Activated T-cell treated with anti-CD3 and anti-CD28 coated beads, Interleukin-2, amount 50 U/mL, for 4 hours (primary cell): ENCODE results near the gene PLEKHD1. TPM values are rescaled to one million over a fixed set of nuclear protein-coding genes. Genes with fewer than 3 reads are reported as not detected.

ENCODE experiments used
- total RNA-seq, 3 donors: library from RNA; stranded (reverse); gene quantifications; one replicate each; pipeline ENCODE4 v1.2.1, GENCODE V29; 2021

The PLEKHD1 gene
- total RNA-seq, 3 donors from 2014 or later = 0.05 to 0.16 (median 0.10) TPM

Other genes starting within 250 kb of the PLEKHD1 start
- under 1 TPM in 1 of 3 donors, not detected in 2; 0.16 TPM for gene GALNT16, start 224.6 kb upstream of the PLEKHD1 start, total RNA-seq
- 100 to 1,000 TPM; 366 to 396 (median 372) TPM for gene ERH, start 86.4 kb upstream of the PLEKHD1 start, total RNA-seq
- gene SLC39A9, start 86.0 kb upstream of the PLEKHD1 start, total RNA-seq = 10 to 100 TPM; 44.0 to 49.6 (median 44.9) TPM
- under 1 TPM in 1 of 3 donors, not detected in 2; 0.05 TPM for gene CCDC177, start 90.1 kb downstream of the PLEKHD1 start, total RNA-seq
- 100 to 1,000 TPM in 2 of 3 donors, 10 to 100 TPM in 1; 97.4 to 108 (median 103) TPM for gene SUSD6, start 126.9 kb downstream of the PLEKHD1 start, total RNA-seq